ENCODE results near the gene SLC35B2.
A peak's percentile ranks its signal among the peaks of the same experiment; 100 is the strongest.

The SLC35B2 gene

GRCh38 chr6:44257025-44257752 is at the start of gene SLC35B2:
Gene SLC35B2 (minus strand): TSS chr6:44257528. CDS start chr6:44257410, 118 bp downstream.
- no peaks in the 10 kb centered on the region for H3K9me3 ChIP-seq (ENCODE audit: control insufficient read depth in 1 of 2, low read length in 2 of 2)
- H3K4me1 ChIP-seq (ENCODE audit: control insufficient read depth in 1 of 2, insufficient read depth in 2 of 2, low read length in 2 of 2), result peaks cover 24 to 29% of the 10 kb centered on the region in 2 donors
- H3K27ac ChIP-seq (ENCODE audit: low read depth, low read length), result peak within 1 kb of the TSS; percentile 60
- H3K36me3 ChIP-seq (ENCODE audit: control insufficient read depth in 1 of 2, insufficient read depth in 2 of 2, low read length in 2 of 2), result peaks cover 30 to 54% of the 10 kb centered on the region in 2 donors
- peak within 1 kb of the TSS; percentile 79 to 88 for H3K9ac ChIP-seq (ENCODE audit: low read depth in 1 of 2, low read length in 2 of 2)
- peak within 1 kb of the TSS; percentile 83 to 89 for H3K4me3 ChIP-seq (ENCODE audit: low read depth in 1 of 2, low read length in 2 of 2)
- no peaks in the 10 kb centered on the region for H3K27me3 ChIP-seq (ENCODE audit: control insufficient read depth in 1 of 2, insufficient read depth in 2 of 2, low read length in 2 of 2)

GRCh38 chr6:44306710-44307109 is 49.4 kb upstream of the SLC35B2 start:
- peaks cover 25 to 27% of the 10 kb centered on the region in 2 donors for H3K4me1 ChIP-seq (ENCODE audit: control insufficient read depth in 1 of 2, insufficient read depth in 2 of 2, low read length in 2 of 2)
- peaks cover 43 to 91% of the 10 kb centered on the region in 2 donors for H3K36me3 ChIP-seq (ENCODE audit: control insufficient read depth in 1 of 2, insufficient read depth in 2 of 2, low read length in 2 of 2)
- H3K27me3 ChIP-seq (ENCODE audit: control insufficient read depth in 1 of 2, insufficient read depth in 2 of 2, low read length in 2 of 2), result no peaks in the 10 kb centered on the region
- H3K9ac ChIP-seq (ENCODE audit: low read depth in 1 of 2, low read length in 2 of 2), result no peak overlapping the region
- no peak overlapping the region for H3K27ac ChIP-seq (ENCODE audit: low read depth, low read length)
- no peak overlapping the region for H3K4me3 ChIP-seq (ENCODE audit: low read depth in 1 of 2, low read length in 2 of 2)
- no peaks in the 10 kb centered on the region for H3K9me3 ChIP-seq (ENCODE audit: control insufficient read depth in 1 of 2, low read length in 2 of 2)

- H3K36me3 ChIP-seq (ENCODE audit: control insufficient read depth in 1 of 2, insufficient read depth in 2 of 2, low read length in 2 of 2), result peaks cover 49 to 94% of the 10 kb centered on the region in 2 donors
- no peak overlapping the region for H3K4me3 ChIP-seq (ENCODE audit: low read depth in 1 of 2, low read length in 2 of 2)
- no peaks in the 10 kb centered on the region for H3K9me3 ChIP-seq (ENCODE audit: control insufficient read depth in 1 of 2, low read length in 2 of 2)
- peaks cover 12 to 13% of the 10 kb centered on the region in 2 donors for H3K4me1 ChIP-seq (ENCODE audit: control insufficient read depth in 1 of 2, insufficient read depth in 2 of 2, low read length in 2 of 2)
- no peak overlapping the region for H3K9ac ChIP-seq (ENCODE audit: low read depth in 1 of 2, low read length in 2 of 2)
- no peaks in the 10 kb centered on the region for H3K27me3 ChIP-seq (ENCODE audit: control insufficient read depth in 1 of 2, insufficient read depth in 2 of 2, low read length in 2 of 2)
- no peak overlapping the region for H3K27ac ChIP-seq (ENCODE audit: low read depth, low read length)
Measured at GRCh38 chr6:44305200-44305725, 47.9 kb upstream of the SLC35B2 start.

- H3K9me3 ChIP-seq (ENCODE audit: control insufficient read depth in 1 of 2, low read length in 2 of 2), result no peaks in the 10 kb centered on the region
- H3K36me3 ChIP-seq (ENCODE audit: control insufficient read depth in 1 of 2, insufficient read depth in 2 of 2, low read length in 2 of 2), result peaks cover 46 to 90% of the 10 kb centered on the region in 2 donors
- no peak overlapping the region for H3K9ac ChIP-seq (ENCODE audit: low read depth in 1 of 2, low read length in 2 of 2)
- no peak overlapping the region for H3K27ac ChIP-seq (ENCODE audit: low read depth, low read length)
- H3K27me3 ChIP-seq (ENCODE audit: control insufficient read depth in 1 of 2, insufficient read depth in 2 of 2, low read length in 2 of 2), result no peaks in the 10 kb centered on the region
- H3K4me1 ChIP-seq (ENCODE audit: control insufficient read depth in 1 of 2, insufficient read depth in 2 of 2, low read length in 2 of 2), result peaks cover 6 to 7% of the 10 kb centered on the region in 2 donors
- no peak overlapping the region for H3K4me3 ChIP-seq (ENCODE audit: low read depth in 1 of 2, low read length in 2 of 2)
Measured at GRCh38 chr6:44304282-44305199, 47.2 kb upstream of the SLC35B2 start.

- peaks cover 46 to 84% of the 10 kb centered on the region in 2 donors for H3K36me3 ChIP-seq (ENCODE audit: control insufficient read depth in 1 of 2, insufficient read depth in 2 of 2, low read length in 2 of 2)
- H3K27me3 ChIP-seq (ENCODE audit: control insufficient read depth in 1 of 2, insufficient read depth in 2 of 2, low read length in 2 of 2), result no peaks in the 10 kb centered on the region
- no peaks in the 10 kb centered on the region for H3K9me3 ChIP-seq (ENCODE audit: control insufficient read depth in 1 of 2, low read length in 2 of 2)
- no peak overlapping the region for H3K27ac ChIP-seq (ENCODE audit: low read depth, low read length)
- H3K9ac ChIP-seq (ENCODE audit: low read depth in 1 of 2, low read length in 2 of 2), result no peak overlapping the region
- peaks cover 0 to under 1% of the 10 kb centered on the region in 2 donors for H3K4me1 ChIP-seq (ENCODE audit: control insufficient read depth in 1 of 2, insufficient read depth in 2 of 2, low read length in 2 of 2)
- no peak overlapping the region for H3K4me3 ChIP-seq (ENCODE audit: low read depth in 1 of 2, low read length in 2 of 2)
Measured at GRCh38 chr6:44303842-44304241, 46.5 kb upstream of the SLC35B2 start.

- Histone ChIP-seq H3K9ac (ENCODE audit: low read depth in 1 of 2, low read length in 2 of 2) (no peak overlapping the region), H3K36me3 (ENCODE audit: control insufficient read depth in 1 of 2, insufficient read depth in 2 of 2, low read length in 2 of 2) (peaks cover 45 to 78% of the 10 kb centered on the region in 2 donors), H3K27me3 (ENCODE audit: control insufficient read depth in 1 of 2, insufficient read depth in 2 of 2, low read length in 2 of 2) (no peaks in the 10 kb centered on the region), H3K4me3 (ENCODE audit: low read depth in 1 of 2, low read length in 2 of 2) (no peak overlapping the region), H3K27ac (ENCODE audit: low read depth, low read length) (no peak overlapping the region), H3K4me1 (ENCODE audit: control insufficient read depth in 1 of 2, insufficient read depth in 2 of 2, low read length in 2 of 2) (peaks cover 0 to 5% of the 10 kb centered on the region in 2 donors), H3K9me3 (ENCODE audit: control insufficient read depth in 1 of 2, low read length in 2 of 2) (no peaks in the 10 kb centered on the region)
Measured at GRCh38 chr6:44302856-44303255, 45.5 kb upstream of the SLC35B2 start.

- H3K4me3 ChIP-seq (ENCODE audit: low read depth in 1 of 2, low read length in 2 of 2), result no peak overlapping the region
- H3K36me3 ChIP-seq (ENCODE audit: control insufficient read depth in 1 of 2, insufficient read depth in 2 of 2, low read length in 2 of 2), result peaks cover 38 to 69% of the 10 kb centered on the region in 2 donors
Measured at GRCh38 chr6:44301782-44302564, 44.6 kb upstream of the SLC35B2 start.

GRCh38 chr6:44301106-44301505 is 43.8 kb upstream of the SLC35B2 start:
- H3K9ac ChIP-seq (ENCODE audit: low read depth in 1 of 2, low read length in 2 of 2), result no peak overlapping the region
- no peak overlapping the region for H3K4me3 ChIP-seq (ENCODE audit: low read depth in 1 of 2, low read length in 2 of 2)
- no peak overlapping the region for H3K27ac ChIP-seq (ENCODE audit: low read depth, low read length)
- peaks cover 4 to 16% of the 10 kb centered on the region in 2 donors for H3K4me1 ChIP-seq (ENCODE audit: control insufficient read depth in 1 of 2, insufficient read depth in 2 of 2, low read length in 2 of 2)
- no peaks in the 10 kb centered on the region for H3K9me3 ChIP-seq (ENCODE audit: control insufficient read depth in 1 of 2, low read length in 2 of 2)
- H3K36me3 ChIP-seq (ENCODE audit: control insufficient read depth in 1 of 2, insufficient read depth in 2 of 2, low read length in 2 of 2), result peaks cover 34 to 60% of the 10 kb centered on the region in 2 donors
- peaks cover 12 to 13% of the 10 kb centered on the region in 2 donors for H3K27me3 ChIP-seq (ENCODE audit: control insufficient read depth in 1 of 2, insufficient read depth in 2 of 2, low read length in 2 of 2)

More at GRCh38 chr6:44301782-44302564, 44.6 kb upstream of the SLC35B2 start:
- no peak overlapping the region for H3K27ac ChIP-seq (ENCODE audit: low read depth, low read length)
- no peak overlapping the region for H3K9ac ChIP-seq (ENCODE audit: low read depth in 1 of 2, low read length in 2 of 2)
- H3K9me3 ChIP-seq (ENCODE audit: control insufficient read depth in 1 of 2, low read length in 2 of 2), result no peaks in the 10 kb centered on the region
- H3K4me1 ChIP-seq (ENCODE audit: control insufficient read depth in 1 of 2, insufficient read depth in 2 of 2, low read length in 2 of 2), result peaks cover 2 to 12% of the 10 kb centered on the region in 2 donors
- H3K27me3 ChIP-seq (ENCODE audit: control insufficient read depth in 1 of 2, insufficient read depth in 2 of 2, low read length in 2 of 2), result peaks cover 3 to 4% of the 10 kb centered on the region in 2 donors

- no peak overlapping the region for H3K9ac ChIP-seq (ENCODE audit: low read depth in 1 of 2, low read length in 2 of 2)
- H3K36me3 ChIP-seq (ENCODE audit: control insufficient read depth in 1 of 2, insufficient read depth in 2 of 2, low read length in 2 of 2), result peaks cover 34 to 53% of the 10 kb centered on the region in 2 donors
- H3K27me3 ChIP-seq (ENCODE audit: control insufficient read depth in 1 of 2, insufficient read depth in 2 of 2, low read length in 2 of 2), result peaks cover 17 to 19% of the 10 kb centered on the region in 2 donors
- H3K4me1 ChIP-seq (ENCODE audit: control insufficient read depth in 1 of 2, insufficient read depth in 2 of 2, low read length in 2 of 2), result peaks cover 4 to 16% of the 10 kb centered on the region in 2 donors
- H3K9me3 ChIP-seq (ENCODE audit: control insufficient read depth in 1 of 2, low read length in 2 of 2), result no peaks in the 10 kb centered on the region
- peak overlapping the region; percentile 10 for H3K27ac ChIP-seq (ENCODE audit: low read depth, low read length)
- no peak overlapping the region for H3K4me3 ChIP-seq (ENCODE audit: low read depth in 1 of 2, low read length in 2 of 2)
Measured at GRCh38 chr6:44300292-44300823, 43.0 kb upstream of the SLC35B2 start.

Measured in duodenal mucosa (tissue), 2 donors.